GM18508 (cell line): ENCODE measurements around the gene RNLS.
"Not testable (repeated sequence)": the region's sequence is repeated elsewhere in the genome, so short reads cannot be mapped to it uniquely, and the experiment has no call there.

Experiments used
- ATAC-seq: cut with Tn5 transposase; IDR thresholded peaks from one replicate; pipeline ENCODE4 v1.9.1; 2021; ENCODE audit warnings: moderate number of reproducible peaks; ENCODE audit not compliant: insufficient read depth, unreplicated experiment

The RNLS gene

GRCh38 chr10:88372051-88372715, 210.9 kb downstream of the RNLS start:
- ATAC-seq = no peak

DNA sequence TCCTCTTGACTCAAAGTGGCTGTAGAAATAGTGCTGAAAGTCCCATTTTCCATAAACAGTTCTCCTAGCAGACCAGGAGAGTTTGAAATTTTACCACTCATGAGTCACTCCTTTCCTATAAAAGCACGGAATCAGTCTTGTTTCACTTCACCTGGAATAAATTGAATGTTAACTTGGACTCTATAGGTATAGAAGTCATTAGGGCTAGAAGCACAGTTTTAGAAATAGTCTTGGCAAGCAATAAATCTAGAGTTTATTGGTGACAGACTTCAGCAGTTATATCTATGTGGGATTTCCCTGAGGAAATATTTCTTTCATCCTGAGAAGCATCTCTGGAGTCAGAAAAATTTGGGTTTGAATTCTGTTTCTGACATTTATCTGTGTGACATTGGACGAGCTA, 212.4 kb downstream of the RNLS start:
- no peak for ATAC-seq

DNA sequence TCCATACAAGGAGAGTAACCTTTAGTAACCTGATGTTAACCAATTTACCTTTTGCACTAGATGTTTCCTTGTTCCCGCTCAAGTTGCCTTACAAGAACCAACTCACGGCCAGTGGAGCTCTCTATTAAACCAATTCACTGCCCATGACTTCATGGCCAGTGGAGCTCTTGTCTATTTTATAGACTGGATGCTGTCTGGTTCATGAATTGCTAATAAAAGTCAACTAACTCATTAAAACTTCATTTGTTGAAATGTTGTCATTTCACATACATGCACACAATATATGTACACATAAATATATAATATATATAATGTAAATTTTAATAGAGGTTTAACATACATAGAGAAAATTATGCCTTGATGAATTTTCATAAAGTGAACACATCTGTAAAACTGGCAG, 216.3 kb downstream of the RNLS start:
- ATAC-seq = no peak

GRCh38 chr10:88361995-88362807, 220.9 kb downstream of the RNLS start:
- no peak for ATAC-seq

DNA sequence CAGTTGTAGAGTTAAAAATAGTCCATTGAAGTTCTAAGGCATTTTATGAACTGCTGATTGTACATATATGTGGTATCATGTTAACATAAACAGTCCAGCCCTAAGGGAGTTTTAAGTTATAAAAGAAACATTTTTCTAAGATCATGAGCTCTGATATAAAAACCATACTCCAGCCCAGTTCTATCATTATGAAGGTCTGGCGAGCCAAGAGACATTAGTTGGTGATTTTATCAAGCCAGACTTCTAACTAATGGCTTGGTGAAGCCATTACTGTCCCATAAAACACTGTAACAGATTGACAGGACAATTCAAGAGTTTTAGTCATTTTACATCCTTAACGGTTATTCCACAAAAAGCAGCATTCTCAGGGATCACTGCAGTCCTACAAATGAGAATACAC, 221.6 kb downstream of the RNLS start:
- ATAC-seq = no peak

DNA sequence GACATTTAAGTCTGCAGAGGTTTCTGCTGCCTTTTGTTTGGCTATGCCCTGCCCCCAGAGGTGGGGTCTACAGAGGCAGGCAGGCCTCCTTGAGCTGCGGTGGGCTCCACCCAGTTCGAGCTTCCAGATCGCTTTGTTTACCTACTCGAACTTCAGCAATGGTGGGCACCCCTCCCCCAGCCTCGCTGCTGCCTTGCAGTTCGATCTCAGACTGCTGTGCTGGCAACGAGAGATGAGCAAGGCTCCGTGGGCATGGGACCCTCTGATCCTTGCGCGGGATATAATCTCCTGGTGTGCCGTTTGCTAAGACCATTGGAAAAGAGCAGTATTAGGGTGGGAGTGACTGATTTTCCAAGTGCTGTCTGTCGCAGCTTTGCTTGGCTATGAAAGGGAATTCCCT, 227.4 kb downstream of the RNLS start:
- ATAC-seq = not testable (repeated sequence)

- no peak for ATAC-seq
These were observed 235.4 kb downstream of the RNLS start for GRCh38 chr10:88347597-88348304.

GRCh38 chr10:88347022-88347421, 236.1 kb downstream of the RNLS start:
- no peak for ATAC-seq

DNA sequence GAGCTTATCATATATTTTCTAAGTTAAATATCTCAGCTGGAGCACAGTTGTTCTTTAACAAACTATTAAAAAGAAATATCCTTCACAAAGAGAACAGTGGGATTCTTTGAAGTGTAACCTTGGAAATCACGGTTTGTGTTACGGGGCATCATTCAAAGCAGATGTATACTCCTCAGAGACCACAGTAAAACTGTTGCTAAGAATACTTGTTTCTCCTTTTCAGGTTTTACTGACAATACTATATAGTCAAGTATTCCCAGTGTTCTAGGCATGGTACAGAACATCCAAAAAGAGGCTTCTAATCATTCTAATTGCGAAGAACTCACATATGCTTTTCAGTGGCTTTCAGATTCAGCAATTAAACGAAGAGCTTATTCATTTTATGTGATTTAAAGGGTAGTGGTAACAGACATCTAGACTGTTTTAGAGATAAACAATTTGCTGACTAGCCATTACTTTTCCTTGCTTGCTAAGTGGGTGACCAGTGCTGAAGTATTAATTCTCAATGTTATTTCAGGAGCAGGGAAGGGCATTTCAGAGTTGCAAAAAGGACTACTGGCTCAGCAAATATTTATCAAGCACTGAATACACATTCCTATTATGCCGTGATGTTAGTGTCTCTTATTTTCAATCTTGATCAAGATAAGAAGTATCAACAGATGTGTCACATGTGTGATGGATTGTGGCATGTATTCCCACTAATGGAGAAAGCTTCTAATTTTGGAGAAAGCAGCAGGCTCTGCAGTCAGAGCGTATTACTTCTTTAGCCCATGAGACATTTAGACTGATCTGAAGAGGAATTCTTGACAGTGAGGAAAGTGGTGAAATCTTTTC, 236.8 kb downstream of the RNLS start:
- no peak for ATAC-seq

DNA sequence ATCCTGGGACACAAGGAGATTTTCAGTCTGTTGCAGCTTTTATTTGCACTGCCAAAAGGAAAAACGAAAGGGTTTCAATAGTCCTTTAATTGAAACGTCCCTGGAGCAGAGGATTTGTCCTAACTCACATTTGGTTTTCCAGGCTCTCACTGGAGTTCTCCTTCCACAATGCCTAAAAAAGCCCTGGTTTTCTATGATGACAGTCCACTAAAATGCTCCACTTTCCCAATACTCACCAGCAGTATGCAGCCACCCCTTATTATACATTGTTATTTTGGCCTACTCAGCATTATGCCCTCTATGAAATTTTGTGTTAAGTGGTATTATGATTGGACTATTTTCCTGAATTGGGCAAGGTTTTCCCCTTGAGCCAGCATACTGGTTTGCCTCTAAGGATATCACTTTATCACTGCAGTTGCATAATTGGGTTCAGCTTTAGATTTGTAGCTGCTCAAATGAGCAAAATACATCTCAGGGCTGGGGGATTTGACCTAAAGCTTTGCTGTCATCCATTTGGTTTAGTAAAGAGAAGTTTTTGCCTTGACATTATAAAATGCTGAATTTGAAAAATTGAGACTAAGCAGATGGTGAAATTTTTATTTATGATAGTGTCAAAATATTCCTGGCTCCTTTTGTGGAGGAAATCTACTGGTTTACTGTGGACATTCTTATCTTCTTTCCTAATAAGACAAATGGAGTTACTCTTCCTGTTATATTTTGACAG, 239.2 kb downstream of the RNLS start:
- no peak for ATAC-seq

DNA sequence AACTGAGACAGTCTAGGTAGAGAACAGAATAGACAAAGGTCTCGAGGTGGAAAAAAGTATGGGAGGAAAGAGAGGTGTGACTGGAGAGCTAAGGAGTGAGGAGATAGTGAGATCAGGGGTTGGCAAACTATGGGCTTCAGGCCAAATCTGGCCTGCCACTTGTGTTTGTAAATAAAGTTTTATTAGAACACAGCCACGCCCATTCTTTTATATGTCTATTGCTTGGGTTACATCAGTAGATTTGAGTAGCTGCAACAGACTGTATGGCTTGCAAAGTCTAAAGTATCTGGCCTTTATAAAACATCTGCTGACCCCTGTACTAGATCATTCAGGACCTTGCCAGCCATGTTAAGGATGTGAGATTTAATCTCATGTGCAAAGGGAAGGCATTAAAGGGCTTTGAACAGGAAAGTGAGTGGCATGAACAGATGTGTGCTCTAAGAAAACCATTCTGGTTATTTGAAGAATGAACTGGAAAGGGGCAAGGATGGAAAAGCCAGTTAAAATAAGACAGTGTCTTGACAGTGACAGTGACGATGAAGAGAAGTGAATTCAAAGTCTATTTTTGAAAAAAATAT, 240.3 kb downstream of the RNLS start:
- no peak for ATAC-seq

GRCh38 chr10:88337134-88337533, 246.0 kb downstream of the RNLS start:
- ATAC-seq = no peak

DNA sequence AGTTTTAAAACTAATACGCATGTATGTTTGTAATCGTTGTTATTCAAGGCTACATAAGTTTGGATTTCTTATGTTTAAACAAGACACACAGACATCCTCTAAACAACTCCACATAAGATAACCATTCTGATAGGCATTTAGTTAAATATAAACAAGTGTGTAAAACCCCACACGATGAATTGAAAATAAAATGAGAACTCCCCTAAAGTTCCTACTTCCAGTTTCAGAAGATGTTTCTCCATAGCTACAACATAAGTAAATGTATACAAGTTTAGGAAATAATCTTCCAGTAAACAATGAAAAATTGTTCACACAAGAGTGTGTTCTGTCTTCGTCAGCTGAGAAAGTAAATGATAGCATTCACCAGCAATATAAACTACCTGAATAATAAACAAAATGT, 246.8 kb downstream of the RNLS start:
- ATAC-seq = no peak

DNA sequence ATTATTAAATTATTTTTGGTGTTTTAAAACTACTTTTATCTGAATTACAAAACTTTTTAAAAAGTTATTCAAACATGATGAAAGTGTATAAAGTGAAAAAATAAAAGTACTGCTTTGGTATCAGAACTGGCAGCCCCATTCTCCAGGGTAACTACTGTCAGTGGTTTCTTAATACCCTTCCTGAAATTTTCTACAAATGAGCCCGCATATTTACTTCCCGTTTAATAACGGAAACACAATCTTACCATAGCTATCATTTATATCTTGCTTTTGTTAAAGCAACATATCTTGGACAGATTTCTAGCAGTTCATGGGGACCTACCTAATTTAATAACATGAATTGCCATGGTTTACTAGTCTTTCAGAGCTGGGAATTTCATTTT, 249.9 kb downstream of the RNLS start:
- ATAC-seq = no peak

DNA sequence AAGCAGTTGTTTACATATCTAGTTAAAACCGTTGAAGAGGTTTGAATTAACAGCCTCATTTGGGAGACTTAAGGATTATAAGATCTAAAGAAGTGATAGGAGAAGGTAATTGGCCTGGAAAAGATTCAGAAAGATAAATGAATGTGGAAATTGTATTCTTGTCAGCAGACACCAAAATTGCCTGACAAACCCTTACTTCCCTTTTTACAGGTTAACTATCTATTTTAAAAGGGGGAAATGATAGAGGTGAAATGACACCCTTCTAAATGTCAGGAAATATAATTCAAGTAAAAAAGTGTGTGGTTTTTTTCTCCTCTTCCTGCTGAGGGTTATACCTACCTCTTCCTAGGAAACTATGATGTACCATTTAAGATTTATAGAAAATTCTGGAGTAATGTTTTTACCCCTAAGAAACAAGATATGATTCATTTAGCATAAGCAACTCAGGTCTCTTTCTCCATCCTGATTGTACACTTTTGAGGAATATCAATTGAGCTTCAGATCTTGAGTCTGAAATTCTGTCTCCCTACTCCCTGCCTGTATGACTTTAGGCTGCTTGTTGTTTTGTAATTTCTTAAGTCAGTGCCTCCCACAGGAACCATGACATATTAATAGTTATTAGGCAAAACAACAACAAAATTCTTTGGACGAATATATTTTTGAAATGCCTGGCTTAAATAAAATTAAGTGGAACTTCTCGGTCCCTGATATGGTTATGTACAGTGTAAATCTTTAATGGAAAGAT, 250.4 kb downstream of the RNLS start:
- ATAC-seq = no peak

- no peak for ATAC-seq
These were observed 252.9 kb downstream of the RNLS start for GRCh38 chr10:88330174-88330573.

- no peak for ATAC-seq
These were observed 260.6 kb downstream of the RNLS start for GRCh38 chr10:88322324-88323063.

GRCh38 chr10:88319960-88320517, 263.1 kb downstream of the RNLS start:
- no peak for ATAC-seq
